OCI-LY1 (cell line): ENCODE data around the gene METAP1D.
"Not testable (repeated sequence)": the region's sequence is repeated elsewhere in the genome, so short reads cannot be mapped to it uniquely, and the experiment has no call there.

ENCODE experiments used
- H2AFZ ChIP-seq: fragments of 200-600 bp; sonication (generic), shearing (Covaris generic); 2 replicates; pipeline ENCODE4 v1.6.0; 2014; ENCODE audit warnings: antibody characterized with exemption, mild to moderate bottlenecking, low read length
- H3F3A ChIP-seq: fragments of 200-600 bp; sonication (generic), shearing (Covaris generic); 2 replicates; pipeline ENCODE4 v1.6.0; 2014; ENCODE audit warnings: mild to moderate bottlenecking, antibody characterized with exemption, low read length, moderate library complexity; ENCODE audit not compliant: insufficient read depth
- H3K27ac ChIP-seq: fragments of 200-600 bp; sonication (generic); 2 replicates; pipeline ENCODE4 v1.5.1; 2014; ENCODE audit warnings: low read length, mixed run types, mild to moderate bottlenecking, low read depth; ENCODE audit not compliant: poor library complexity, severe bottlenecking
- H3K27me3 ChIP-seq: fragments of 200-600 bp; sonication (generic); 2 replicates; pipeline ENCODE4 v1.6.0; 2014; ENCODE audit warnings: antibody characterized with exemption, mild to moderate bottlenecking, low read length, moderate library complexity; ENCODE audit not compliant: insufficient read depth
- H3K36me3 ChIP-seq: fragments of 200-600 bp; sonication (generic); 2 replicates; pipeline ENCODE4 v1.6.1; 2014; ENCODE audit warnings: mild to moderate bottlenecking, antibody characterized with exemption, low read length, moderate library complexity, mixed read lengths; ENCODE audit not compliant: insufficient read depth
- H3K4me1 ChIP-seq: fragments of 200-600 bp; sonication (generic); 2 replicates; pipeline ENCODE4 v1.5.1; 2014; ENCODE audit warnings: mild to moderate bottlenecking, low read length, moderate library complexity; ENCODE audit not compliant: insufficient read depth, severe bottlenecking
- H3K4me2 ChIP-seq: fragments of 200-600 bp; sonication (generic), shearing (Covaris generic); 2 replicates; pipeline ENCODE4 v1.6.1; 2014; ENCODE audit warnings: low read length
- H3K4me3 ChIP-seq: fragments of 200-600 bp; sonication (generic); 2 replicates; pipeline ENCODE4 v1.5.1; 2014; ENCODE audit warnings: low read length, low read depth, mild to moderate bottlenecking, mixed read lengths; ENCODE audit not compliant: poor library complexity, severe bottlenecking
- H3K79me2 ChIP-seq: fragments of 200-600 bp; shearing (Covaris generic); 2 replicates; pipeline ENCODE4 v1.6.1; 2016; ENCODE audit warnings: mixed run types, low read length, mixed read lengths; ENCODE audit not compliant: insufficient read depth
- H3K9ac ChIP-seq: fragments of 200-600 bp; sonication (generic), shearing (Covaris generic); 2 replicates; pipeline ENCODE4 v1.6.1; 2014; ENCODE audit warnings: mild to moderate bottlenecking, low read length, mixed read lengths
- H3K9me2 ChIP-seq: fragments of 200-600 bp; sonication (generic), shearing (Covaris generic); 2 replicates; pipeline ENCODE4 v1.6.1; 2014; ENCODE audit warnings: low read depth, mild to moderate bottlenecking, low read length, mixed read lengths
- H3K9me3 ChIP-seq: fragments of 200-600 bp; shearing (Covaris generic); 2 replicates; pipeline ENCODE4 v1.6.1; 2014; ENCODE audit warnings: low read length, mixed read lengths
- H4K20me1 ChIP-seq: fragments of 200-600 bp; sonication (generic), shearing (Covaris generic); 2 replicates; pipeline ENCODE4 v1.6.0; 2016; ENCODE audit warnings: mild to moderate bottlenecking, low read length; ENCODE audit not compliant: insufficient read depth
- CTCF ChIP-seq: fragments of 200-600 bp; sonication (generic), shearing (Covaris generic); IDR thresholded peaks from 2 replicates; pipeline ENCODE4 v1.5.1; 2017; ENCODE audit warnings: mild to moderate bottlenecking, antibody characterized with exemption, low read length, moderate library complexity, mixed read lengths
- EZH2 ChIP-seq: fragments of 200-600 bp; sonication (generic), shearing (Covaris generic); IDR thresholded peaks from 2 replicates; pipeline ENCODE4 v1.8.0; 2017; ENCODE audit warnings: borderline replicate concordance, mixed run types, mild to moderate bottlenecking, antibody characterized with exemption, low read length, moderate library complexity, mixed read lengths

The METAP1D gene

GRCh38 chr2:171986778-171987177 lies 13.0 kb upstream of the METAP1D start:
- Histone ChIP-seq H3K4me3 (no peak overlapping the region), H3K9me3 (no peaks in the 10 kb centered on the region), H3K4me1 (no peaks in the 10 kb centered on the region), H4K20me1 (no peaks in the 10 kb centered on the region), H3K9me2 (no peaks in the 10 kb centered on the region), H3K4me2 (no peak overlapping the region), H3F3A (no peaks in the 10 kb centered on the region; the same call in 1 of the 2 replicates), H3K79me2 (no peaks in the 10 kb centered on the region), H3K9ac (no peak overlapping the region), H3K27me3 (no peaks in the 10 kb centered on the region), H3K36me3 (peaks cover 22% of the 10 kb centered on the region), H3K27ac (no peak overlapping the region), H2AFZ (no peak overlapping the region)
- TF ChIP-seq EZH2, result no peak
- no peak for TF ChIP-seq CTCF

GRCh38 chr2:171991027-171991426 lies 8.7 kb upstream of the METAP1D start:
- no peaks in the 10 kb centered on the region for H3K79me2 ChIP-seq
- H3K9me3 ChIP-seq, result no peaks in the 10 kb centered on the region
- H3K9me2 ChIP-seq, result no peaks in the 10 kb centered on the region
- no peaks in the 10 kb centered on the region for H3K27me3 ChIP-seq
- H4K20me1 ChIP-seq, result no peaks in the 10 kb centered on the region
- no peak overlapping the region for H3K27ac ChIP-seq
- no peaks in the 10 kb centered on the region for H3F3A ChIP-seq
- TF ChIP-seq EZH2, result no peak
- H3K4me1 ChIP-seq, result peaks cover 4% of the 10 kb centered on the region
- H3K4me3 ChIP-seq, result no peak overlapping the region
- H3K36me3 ChIP-seq, result no peaks in the 10 kb centered on the region
- no peak overlapping the region for H3K4me2 ChIP-seq
- no peak overlapping the region for H2AFZ ChIP-seq
- no peak overlapping the region for H3K9ac ChIP-seq

GRCh38 chr2:171995586-171995985 lies 4.2 kb upstream of the METAP1D start:
- TF ChIP-seq CTCF (no peak), EZH2 (no peak)
- Histone ChIP-seq H3K9me2 (no peaks in the 10 kb centered on the region), H3K4me3 (no peak overlapping the region), H3K27me3 (no peaks in the 10 kb centered on the region), H3K9ac (no peak overlapping the region), H3K79me2 (no peaks in the 10 kb centered on the region), H3F3A (no peaks in the 10 kb centered on the region), H3K9me3 (no peaks in the 10 kb centered on the region), H2AFZ (no peak overlapping the region), H3K4me2 (no peak overlapping the region), H3K27ac (no peak overlapping the region), H3K4me1 (peaks cover 21% of the 10 kb centered on the region), H3K36me3 (no peaks in the 10 kb centered on the region), H4K20me1 (no peaks in the 10 kb centered on the region)

GRCh38 chr2:171996021-171996420 lies 3.7 kb upstream of the METAP1D start:
- H3K27me3 ChIP-seq, result no peaks in the 10 kb centered on the region
- TF ChIP-seq CTCF, result no peak
- no peak for TF ChIP-seq EZH2
- peaks cover 25% of the 10 kb centered on the region for H3K4me1 ChIP-seq
- no peaks in the 10 kb centered on the region for H3K9me3 ChIP-seq
- H3K4me3 ChIP-seq, result no peak overlapping the region
- H3K36me3 ChIP-seq, result no peaks in the 10 kb centered on the region
- H3K27ac ChIP-seq, result no peak overlapping the region
- H3F3A ChIP-seq, result no peaks in the 10 kb centered on the region
- no peak overlapping the region for H3K9ac ChIP-seq
- no peaks in the 10 kb centered on the region for H3K9me2 ChIP-seq
- no peak overlapping the region for H2AFZ ChIP-seq
- no peaks in the 10 kb centered on the region for H4K20me1 ChIP-seq
- H3K79me2 ChIP-seq, result no peaks in the 10 kb centered on the region
- H3K4me2 ChIP-seq, result no peak overlapping the region

GRCh38 chr2:171997031-171997430 lies 2.7 kb upstream of the METAP1D start:
- not testable (repeated sequence) for H3K79me2 ChIP-seq, H3F3A ChIP-seq, H3K4me3 ChIP-seq

More at GRCh38 chr2:171997031-171997430, 2.7 kb upstream of the METAP1D start:
- not testable (repeated sequence) for H3K27ac ChIP-seq, H3K9ac ChIP-seq, H3K9me2 ChIP-seq, H4K20me1 ChIP-seq, H3K9me3 ChIP-seq, H3K27me3 ChIP-seq, H2AFZ ChIP-seq, H3K4me2 ChIP-seq, H3K36me3 ChIP-seq
- H3K4me1 ChIP-seq, result peaks cover 27% of the 10 kb centered on the region
